OCI-LY3 (cell line): ENCODE results near the gene APLF.

Experiments
- EZH2phosphoT487 ChIP-seq: fragments of 200-600 bp; shearing (Covaris generic); IDR thresholded peaks from 2 replicates; pipeline ENCODE4 v1.6.1; 2018; ENCODE audit warnings: antibody characterized with exemption, mixed run types, low read depth
- TF ChIP-seq, protein P1 (sequence below): fragments of 200-600, 300-600 bp; sonication (generic); IDR thresholded peaks from 2 replicates; pipeline ENCODE4 v1.5.1; 2014; ENCODE audit warnings: antibody characterized with exemption, low read length, low read depth

DNA sequence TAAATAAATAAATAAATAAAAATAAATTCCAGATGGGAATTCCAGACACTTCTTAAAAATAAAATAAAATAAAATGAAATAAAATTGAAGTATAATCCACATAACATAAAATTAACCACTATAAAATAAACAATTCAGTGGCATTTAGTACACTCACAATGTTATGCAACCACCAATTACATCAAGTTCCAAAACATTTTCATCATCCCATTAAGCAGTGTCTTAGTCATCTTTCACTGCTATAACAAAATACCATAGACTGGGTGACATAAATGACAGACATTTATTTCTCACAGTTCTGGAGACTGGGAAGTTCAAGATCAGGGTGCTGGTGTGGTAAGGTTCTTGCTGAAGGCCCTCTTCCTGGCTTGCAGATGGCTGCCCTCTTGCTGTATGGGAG, 153.4 kb downstream of the APLF start:
- TF ChIP-seq, protein P1, sequence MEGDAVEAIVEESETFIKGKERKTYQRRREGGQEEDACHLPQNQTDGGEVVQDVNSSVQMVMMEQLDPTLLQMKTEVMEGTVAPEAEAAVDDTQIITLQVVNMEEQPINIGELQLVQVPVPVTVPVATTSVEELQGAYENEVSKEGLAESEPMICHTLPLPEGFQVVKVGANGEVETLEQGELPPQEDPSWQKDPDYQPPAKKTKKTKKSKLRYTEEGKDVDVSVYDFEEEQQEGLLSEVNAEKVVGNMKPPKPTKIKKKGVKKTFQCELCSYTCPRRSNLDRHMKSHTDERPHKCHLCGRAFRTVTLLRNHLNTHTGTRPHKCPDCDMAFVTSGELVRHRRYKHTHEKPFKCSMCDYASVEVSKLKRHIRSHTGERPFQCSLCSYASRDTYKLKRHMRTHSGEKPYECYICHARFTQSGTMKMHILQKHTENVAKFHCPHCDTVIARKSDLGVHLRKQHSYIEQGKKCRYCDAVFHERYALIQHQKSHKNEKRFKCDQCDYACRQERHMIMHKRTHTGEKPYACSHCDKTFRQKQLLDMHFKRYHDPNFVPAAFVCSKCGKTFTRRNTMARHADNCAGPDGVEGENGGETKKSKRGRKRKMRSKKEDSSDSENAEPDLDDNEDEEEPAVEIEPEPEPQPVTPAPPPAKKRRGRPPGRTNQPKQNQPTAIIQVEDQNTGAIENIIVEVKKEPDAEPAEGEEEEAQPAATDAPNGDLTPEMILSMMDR, result no peak
- TF ChIP-seq EZH2phosphoT487, result no peak
